AML-193 (cell line): ENCODE measurements around the gene KSR1.
"Not testable (repeated sequence)": the region's sequence is repeated elsewhere in the genome, so short reads cannot be mapped to it uniquely, and the experiment has no call there.

ENCODE experiments used
- DNase-seq, 2 experiments: peaks; one replicate each; lab custom pipeline; 2025; lab: John Stamatoyannopoulos, UW

KSR1 gene

DNA sequence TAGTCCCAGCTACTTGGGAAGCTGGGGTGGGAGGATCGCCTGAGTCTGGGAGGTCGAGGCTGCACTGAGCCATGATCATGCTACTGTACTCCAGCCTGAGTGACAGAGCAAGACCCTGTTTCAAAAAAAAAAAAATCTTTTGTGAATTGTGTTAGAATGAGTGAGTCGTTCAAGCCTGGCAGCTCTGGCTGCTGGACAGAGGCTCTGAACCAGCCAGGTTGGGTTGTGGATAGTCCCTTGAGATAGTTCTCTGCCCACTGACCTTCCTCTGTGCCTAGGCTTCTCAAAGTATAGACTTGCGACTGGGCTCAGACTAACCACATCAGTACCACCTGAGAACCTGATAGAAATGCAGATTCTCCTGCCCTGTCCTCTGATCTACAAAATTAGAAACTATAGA, 2.2 kb upstream of the KSR1 start:
- no peak for DNase-seq

GRCh38 chr17:27455236-27455913, 873 bp upstream of the KSR1 start:
- DNase-seq: no peak

DNA sequence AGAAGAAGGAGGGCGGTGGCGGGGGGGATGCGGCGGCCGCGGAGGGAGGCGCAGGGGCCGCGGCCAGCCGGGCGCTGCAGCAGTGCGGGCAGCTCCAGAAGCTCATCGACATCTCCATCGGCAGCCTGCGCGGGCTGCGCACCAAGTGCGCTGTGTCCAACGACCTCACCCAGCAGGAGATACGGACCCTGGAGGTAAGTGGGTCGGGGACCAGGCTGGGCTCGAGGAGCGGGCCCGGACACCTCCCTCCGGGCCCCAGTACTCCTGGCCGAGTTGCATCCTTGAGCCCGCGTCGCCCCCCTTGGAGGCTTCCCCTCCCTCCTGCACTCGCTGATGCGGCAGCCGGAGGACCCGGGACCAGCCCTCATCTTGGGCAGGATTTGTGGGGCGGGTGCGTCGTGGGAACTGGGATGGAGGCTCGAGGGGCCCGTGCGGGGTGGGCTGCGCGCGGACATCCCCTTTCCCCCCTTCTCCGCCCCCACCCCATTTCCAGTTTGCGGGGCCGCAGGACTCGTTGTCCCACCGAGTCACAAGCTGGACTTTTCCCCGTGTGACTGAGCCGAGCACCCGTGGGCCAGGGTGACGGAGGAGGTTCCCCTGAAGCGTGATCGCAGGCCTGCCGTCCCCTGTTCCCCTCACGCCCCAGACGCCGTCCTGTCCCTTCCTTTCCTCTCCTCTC, 572 bp downstream of the KSR1 start:
- DNase-seq: peak in 1 of 2 experiments; percentile 11

- no peak for DNase-seq
These were observed 1.1 kb downstream of the KSR1 start for GRCh38 chr17:27457360-27457715.

- DNase-seq: peak; percentile 63 to 76
These were observed 1.7 kb downstream of the KSR1 start for GRCh38 chr17:27457731-27458523.

DNA sequence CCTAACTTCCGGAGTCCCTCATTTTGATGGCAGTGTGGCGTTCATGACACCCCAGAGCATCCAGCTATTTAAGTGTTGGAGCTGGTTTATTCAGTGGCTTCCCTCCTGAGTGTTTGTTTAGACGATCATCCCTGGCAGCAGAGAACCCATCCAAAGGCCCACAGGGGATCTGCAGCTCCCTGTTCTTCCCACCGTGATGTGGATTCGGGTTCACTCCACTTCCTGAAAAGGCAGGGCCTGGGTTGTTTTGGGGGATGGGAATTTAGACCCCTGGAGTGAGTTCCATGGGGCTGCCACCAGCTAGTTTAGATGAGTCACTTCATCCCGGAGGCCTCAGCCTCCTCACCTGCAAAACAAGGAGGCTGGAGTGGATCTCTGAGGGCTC, 2.3 kb downstream of the KSR1 start:
- no peak for DNase-seq

- no peak for DNase-seq
These were observed 3.2 kb downstream of the KSR1 start for GRCh38 chr17:27459433-27459832.

DNA sequence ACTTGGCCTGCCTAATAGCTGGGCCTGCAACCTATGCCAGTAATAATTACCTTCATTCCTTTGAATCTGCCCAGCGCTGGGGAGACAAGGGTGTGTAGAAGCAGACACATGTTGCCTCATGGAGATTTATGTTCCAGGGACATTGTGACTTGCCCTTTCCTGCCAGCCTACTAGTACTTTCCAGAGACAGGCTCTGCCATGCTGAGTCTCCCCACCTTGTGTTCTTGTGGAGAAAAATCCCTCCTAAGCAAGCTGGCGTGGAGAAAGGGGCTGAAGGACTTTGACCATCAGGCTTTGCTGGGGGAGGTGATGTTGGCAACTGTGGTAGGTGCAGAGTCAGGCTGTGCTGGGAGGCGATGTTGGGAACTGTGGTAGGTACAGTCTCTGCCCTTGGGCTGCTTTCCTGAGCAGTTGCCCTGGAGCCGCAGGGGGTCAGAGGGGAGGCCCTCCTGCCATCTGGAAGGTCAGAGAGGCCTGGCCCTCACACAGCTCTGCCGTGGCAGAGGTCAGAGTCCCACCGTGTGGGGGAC, 4.0 kb downstream of the KSR1 start:
- no peak for DNase-seq

DNA sequence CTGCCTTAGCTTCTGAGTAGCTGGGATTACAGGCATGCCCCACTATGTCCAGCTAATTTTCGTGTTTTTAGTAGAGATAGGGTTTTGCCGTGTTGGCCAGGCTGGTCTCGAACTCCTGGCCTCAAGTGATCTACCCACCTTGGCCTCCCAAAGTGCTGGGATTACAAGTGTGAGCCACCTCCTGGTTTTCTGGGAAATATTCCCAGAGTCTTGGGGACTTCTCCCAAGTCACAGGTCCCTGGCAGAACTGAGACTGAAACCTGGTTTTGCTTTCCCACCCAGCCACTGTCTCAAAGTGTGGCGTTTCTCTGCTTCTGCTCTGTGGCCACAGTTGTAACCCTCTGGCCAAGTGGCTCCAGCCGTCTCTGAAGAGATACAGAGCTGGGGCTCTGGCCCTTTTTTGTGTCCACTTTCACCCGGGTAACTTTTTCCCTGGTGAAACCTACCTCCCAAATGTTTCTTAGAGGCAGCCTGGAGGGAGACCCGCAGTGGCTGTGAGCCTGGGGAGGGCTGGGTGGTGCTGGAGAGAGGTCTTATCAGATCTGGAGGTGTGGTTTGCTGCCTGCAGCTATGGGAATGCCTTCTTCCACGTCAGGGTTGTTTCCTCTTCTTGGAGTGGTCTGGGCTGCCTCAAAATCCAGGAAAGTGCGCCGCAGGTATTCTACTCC, 5.1 kb downstream of the KSR1 start:
- no peak for DNase-seq

- no peak for DNase-seq
These were observed 5.9 kb downstream of the KSR1 start for GRCh38 chr17:27462149-27462548.

DNA sequence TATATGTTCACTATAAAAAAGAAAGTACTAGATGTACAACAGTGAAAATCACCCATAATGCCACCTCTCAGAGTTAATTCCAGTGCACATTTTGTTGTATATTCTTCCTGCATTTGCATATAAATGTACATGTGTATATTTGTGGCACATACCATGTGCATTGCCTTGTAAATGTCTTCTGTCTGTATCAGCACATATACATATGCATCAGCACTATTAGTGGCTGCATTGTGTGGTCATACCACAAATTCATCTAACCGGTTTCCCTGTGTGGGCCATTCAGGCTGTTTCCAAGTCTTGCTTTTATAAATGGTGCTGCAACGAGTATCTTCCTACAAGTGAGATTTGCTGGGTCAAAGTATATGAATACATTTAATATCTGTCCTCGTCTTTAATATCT, 6.5 kb downstream of the KSR1 start:
- DNase-seq: no peak

DNA sequence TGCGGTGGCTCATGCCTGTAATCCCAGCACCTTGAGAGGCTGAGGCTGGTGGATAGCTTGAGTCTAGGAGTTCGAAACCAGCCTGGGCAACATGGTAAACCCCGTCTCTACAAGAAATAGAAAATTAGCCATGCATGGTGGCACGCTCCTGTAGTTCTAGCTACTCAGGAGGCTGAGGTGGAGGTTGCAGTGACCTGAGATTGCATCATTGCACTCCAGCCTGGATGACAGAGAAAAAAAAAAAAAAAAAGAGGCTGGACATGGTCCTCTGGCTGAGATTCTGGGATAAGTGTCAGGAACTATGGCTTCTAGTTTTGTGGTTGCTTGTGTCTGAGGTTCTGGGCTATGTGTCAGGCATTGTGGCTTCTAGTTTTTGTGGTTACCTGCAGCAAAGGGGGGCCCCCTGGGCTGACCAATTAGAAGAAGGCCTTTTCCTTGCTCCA, 7.0 kb downstream of the KSR1 start:
- no peak for DNase-seq

DNA sequence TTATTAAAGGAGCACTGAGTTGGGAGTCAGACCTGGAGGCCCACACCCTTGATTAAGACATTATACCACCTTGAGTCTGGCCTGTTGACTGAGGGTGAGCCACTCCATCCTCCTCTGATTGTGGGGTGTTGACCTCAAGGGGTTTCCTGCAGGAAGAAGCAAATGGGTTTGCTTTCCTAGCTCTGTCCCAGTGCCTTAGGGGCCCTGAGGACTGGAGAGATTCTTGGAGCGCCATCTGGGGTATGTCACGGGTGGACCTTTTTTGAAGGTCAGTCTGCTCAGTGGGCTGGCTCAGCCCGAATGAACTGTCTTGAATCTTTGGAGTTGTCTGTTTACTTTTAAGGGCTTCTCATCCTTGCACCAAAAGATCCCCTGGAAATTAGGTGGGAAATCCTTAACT, 7.8 kb downstream of the KSR1 start:
- not testable (repeated sequence) for DNase-seq

- DNase-seq: no peak
These were observed 8.2 kb downstream of the KSR1 start for GRCh38 chr17:27464431-27464830.

- DNase-seq: not testable (repeated sequence)
These were observed 9.6 kb downstream of the KSR1 start for GRCh38 chr17:27465875-27466274.

GRCh38 chr17:27466376-27466742, 10.1 kb downstream of the KSR1 start:
- peak; percentile 60 to 70 for DNase-seq

- DNase-seq: peak; percentile 83 to 84
These were observed 10.6 kb downstream of the KSR1 start for GRCh38 chr17:27466743-27467375.

- no peak for DNase-seq
These were observed 13.0 kb downstream of the KSR1 start for GRCh38 chr17:27469256-27469655.

GRCh38 chr17:27471321-27472269, 15.3 kb downstream of the KSR1 start:
- DNase-seq: no peak

- DNase-seq: no peak
These were observed 17.0 kb downstream of the KSR1 start for GRCh38 chr17:27473190-27473747.
